GM12878 (cell line): ENCODE measurements around the gene NR1I3. TPM values are rescaled to one million over a fixed set of nuclear protein-coding genes. Genes with fewer than 3 reads are reported as not detected.
"Not testable (repeated sequence)": the region's sequence is repeated elsewhere in the genome, so short reads cannot be mapped to it uniquely, and the experiment has no call there.

Experiments
- ATAC-seq: fragments of 200-7000 bp; cut with Tn5 transposase; 3 replicates; pipeline ENCODE4 v1.9.1; 2020; ENCODE audit warnings: mild to moderate bottlenecking, moderate library complexity
- BruUV-seq: library from RNA; stranded (reverse); fragments of 400-500 nt; replicated peaks from 2 replicates; lab custom pipeline; 2021; lab: Mats Ljungman, UMichigan
- CTCF ChIA-PET: fragments of 300-600 bp; sonication (Branson Sonifier 250); formaldehyde crosslinking; extraction: SDS; loops from one replicate; lab custom pipeline; 2021; ENCODE audit warnings: inconsistent platforms; lab: Yijun Ruan, JAX
- POLR2A ChIA-PET: fragments of 350-600 bp; formaldehyde crosslinking; extraction: SDS; loops from one replicate; lab custom pipeline; 2021; ENCODE audit warnings: inconsistent platforms; lab: Charles Lee
- RAD21 ChIA-PET: fragments of 300-600 bp; sonication (Branson Sonifier 250); formaldehyde crosslinking; loops from one replicate; lab custom pipeline; 2023; ENCODE audit warnings: antibody characterized with exemption; ENCODE audit not compliant: unreplicated experiment; lab: Charles Lee
- SMC1A ChIA-PET: fragments of 300-600 bp; sonication (Branson Sonifier 250); formaldehyde crosslinking; loops from one replicate; lab custom pipeline; 2023; ENCODE audit not compliant: unreplicated experiment, uncharacterized antibody; lab: Charles Lee
- DNase-seq: peaks from one replicate; pipeline ENCODE4 v3.0.0-alpha.2; 2011; ENCODE audit warnings: low read depth, low spot score
- FAIRE-seq: peaks from 3 replicates; lab custom pipeline; 2011; peaks lifted over from hg19 to GRCh38; lab: Jason Lieb, UNC
- H2AFZ ChIP-seq: 2 replicates; pipeline ENCODE4 v1.6.0; 2011; ENCODE audit warnings: low read depth, low read length, control low read depth; ENCODE audit not compliant: control insufficient read depth
- H3K27ac ChIP-seq: 2 replicates; pipeline ENCODE4 v1.5.1; 2011; ENCODE audit warnings: control low read depth; ENCODE audit not compliant: control insufficient read depth, insufficient read depth
- H3K27me3 ChIP-seq, 2 experiments: replicated peaks in 1 of 2; 2 replicates each; pipeline versions ENCODE4 v1.6.0 to v1.6.1; 2011; ENCODE audit warnings: low read length in 1 of 2; ENCODE audit not compliant: control insufficient read depth in 2 of 2, insufficient read depth in 2 of 2
- H3K36me3 ChIP-seq, 2 experiments: 2 replicates each; pipeline ENCODE4 v1.5.1; 2011; ENCODE audit warnings: low read length in 1 of 2; ENCODE audit not compliant: control insufficient read depth in 2 of 2, insufficient read depth in 2 of 2
- H3K4me1 ChIP-seq: 2 replicates; pipeline ENCODE4 v1.6.1; 2011; ENCODE audit warnings: mild to moderate bottlenecking, low read length, moderate library complexity, mixed read lengths; ENCODE audit not compliant: control insufficient read depth, insufficient read depth
- H3K4me2 ChIP-seq: 2 replicates; pipeline ENCODE4 v1.6.0; 2011; ENCODE audit warnings: control low read depth; ENCODE audit not compliant: control insufficient read depth, insufficient read depth
- H3K4me3 ChIP-seq: fragments of 200-600 bp; sonication (generic); 2 replicates; pipeline ENCODE4 v1.5.1; 2016
- H3K79me2 ChIP-seq: 2 replicates; pipeline ENCODE4 v1.6.0; 2011; ENCODE audit warnings: low read length; ENCODE audit not compliant: control insufficient read depth, insufficient read depth
- H3K9ac ChIP-seq: 2 replicates; pipeline ENCODE4 v1.8.0; 2011; ENCODE audit warnings: low read length, control low read depth, mixed read lengths; ENCODE audit not compliant: control insufficient read depth, insufficient read depth
- H3K9me3 ChIP-seq: replicated peaks from 3 replicates; pipeline ENCODE4 v1.5.1; 2011; ENCODE audit warnings: mild to moderate bottlenecking, low read length; ENCODE audit not compliant: control insufficient read depth, insufficient read depth
- H4K20me1 ChIP-seq: 2 replicates; pipeline ENCODE4 v1.6.0; 2011; ENCODE audit not compliant: control insufficient read depth, insufficient read depth
- BRCA1 ChIP-seq: IDR thresholded peaks from 2 replicates; pipeline ENCODE4 v1.6.1; 2011; ENCODE audit warnings: low read depth, low read length, improper control_type of control experiment
- CBX3 ChIP-seq: fragments of 200-600 bp; sonication (generic); IDR thresholded peaks from 2 replicates; pipeline ENCODE4 v1.6.1; 2016; ENCODE audit warnings: low read depth, borderline replicate concordance
- CHD1 ChIP-seq: IDR thresholded peaks from 2 replicates; pipeline ENCODE4 v1.6.1; 2012; ENCODE audit warnings: low read depth, low read length, improper control_type of control experiment
- CREM ChIP-seq: IDR thresholded peaks from 2 replicates; pipeline ENCODE4 v1.6.1; 2014; ENCODE audit warnings: antibody characterized with exemption, low read depth
- FOXM1 ChIP-seq: IDR thresholded peaks from 2 replicates; pipeline ENCODE4 v1.6.1; 2012; ENCODE audit warnings: low read depth, mild to moderate bottlenecking, inconsistent platforms, low read length, moderate library complexity
- HDAC6 ChIP-seq: fragments of 200-600 bp; sonication (generic); IDR thresholded peaks from one replicate; pipeline ENCODE4 v1.8.0; 2017; ENCODE audit warnings: antibody characterized with exemption; ENCODE audit not compliant: unreplicated experiment
- JUNB ChIP-seq: IDR thresholded peaks from 2 replicates; pipeline ENCODE4 v1.6.1; 2016; ENCODE audit warnings: antibody characterized with exemption, mild to moderate bottlenecking
- MEF2B ChIP-seq: fragments of 450-650 bp; IDR thresholded peaks from 2 replicates; pipeline ENCODE4 v1.6.1; 2018; ENCODE audit warnings: mild to moderate bottlenecking, moderate library complexity; ENCODE audit not compliant: partially characterized antibody, poor library complexity, severe bottlenecking
- MYB ChIP-seq: fragments of 150-350 bp; IDR thresholded peaks from 2 replicates; pipeline ENCODE4 v1.6.1; 2014; ENCODE audit warnings: mild to moderate bottlenecking, low read depth, low read length, borderline replicate concordance
- NFYA ChIP-seq: IDR thresholded peaks from 2 replicates; pipeline ENCODE4 v1.6.1; 2011; ENCODE audit warnings: low read depth, mild to moderate bottlenecking, low read length, improper control_type of control experiment, borderline replicate concordance
- PAX8 ChIP-seq: fragments of 450-650 bp; IDR thresholded peaks from 2 replicates; pipeline ENCODE4 v1.6.1; 2017; ENCODE audit warnings: mild to moderate bottlenecking, moderate library complexity
- RAD21 ChIP-seq: IDR thresholded peaks from 2 replicates; pipeline ENCODE4 v1.6.1; 2011; ENCODE audit warnings: mild to moderate bottlenecking, low read depth, low read length, moderate library complexity; ENCODE audit not compliant: insufficient read depth
- RB1 ChIP-seq: fragments of 450-650 bp; formaldehyde crosslinking; IDR thresholded peaks from 2 replicates; pipeline ENCODE4 v1.6.1; 2017; ENCODE audit warnings: mild to moderate bottlenecking, borderline replicate concordance
- STAT1 ChIP-seq: fragments of 450-650 bp; conservative IDR thresholded peaks from 2 replicates; pipeline ENCODE4 v1.6.1; 2014; ENCODE audit warnings: antibody characterized with exemption, mild to moderate bottlenecking
- USF2 ChIP-seq: IDR thresholded peaks from 2 replicates; pipeline ENCODE4 v1.6.1; 2011; ENCODE audit warnings: low read depth, low read length, improper control_type of control experiment, borderline replicate concordance
- YBX1 ChIP-seq: fragments of 450-650 bp; IDR thresholded peaks from 2 replicates; pipeline ENCODE4 v1.6.1; 2016; ENCODE audit warnings: antibody characterized with exemption
- ZNF24 ChIP-seq: fragments of 450-650 bp; IDR thresholded peaks from 2 replicates; pipeline ENCODE4 v1.6.1; 2017; ENCODE audit warnings: antibody characterized with exemption, mild to moderate bottlenecking
- ZNF622 ChIP-seq: fragments of 450-650 bp; IDR thresholded peaks from 2 replicates; pipeline ENCODE4 v1.6.1; 2017; ENCODE audit warnings: mild to moderate bottlenecking, inconsistent platforms
- WGBS: methylation state at CpG from one replicate; pipeline ENCODE4 v1.1.6; 2016; ENCODE audit warnings: low lambda C conversion rate; ENCODE audit not compliant: insufficient replicate concordance, insufficient coverage; ENCODE audit errors: missing lambda C conversion rate; 5-methylcytosine and 5-hydroxymethylcytosine counted together
- in situ Hi-C: fragments of 300-500 bp; cut with MboI; formaldehyde crosslinking; loops from 9 replicates; pipeline ENCODE4 v1.14.3; 2018; ENCODE audit warnings: mixed read lengths
- intact Hi-C: fragments of 100-400 bp; cut with micrococcal nuclease; formaldehyde crosslinking; loops from one replicate; pipeline ENCODE4 v1.14.2; 2022; ENCODE audit not compliant: unreplicated experiment
- polyA plus RNA-seq, 11 experiments: library from polyadenylated mRNA; depleted of rRNA in 4 of 11; unstranded in 6 of 11; stranded (reverse) in 5 of 11; fragments of >200 nt; fragmentation: Nextera tagmentation in 4 of 11; fragmentation: Illumina TruSeq in 1 of 11; extraction: Ambion mirVana in 4 of 11; extraction: Trizol in 1 of 11; gene quantifications; 1 replicate in 1 of 11; 2 replicates in 10 of 11; pipeline versions ENCODE4 v1.2.1 to v1.2.3, GENCODE V29; 2011 to 2016; ENCODE audit warnings: inconsistent platforms in 2 of 11, missing spikeins in 2 of 11, low read depth in 1 of 11
- total RNA-seq, 4 experiments: library from RNA; depleted of rRNA in 3 of 4; stranded (reverse); fragments of >200 nt in 3 of 4; fragmentation: Illumina TruSeq in 1 of 4; extraction: Trizol in 1 of 4; gene quantifications; 2 replicates each; pipeline versions ENCODE4 v1.2.1 to v1.2.3, GENCODE V29; 2013 to 2021

The NR1I3 gene
- total and polyA plus RNA-seq, 10 of the 15 experiments (the other 5 are each of a cell fraction or from before 2014, with no cell fraction given), result 0.13 to 0.52 (median 0.24) TPM; not detected in 7

- Histone ChIP-seq H3K36me3 (peaks cover 3 to 4% of the 10 kb centered on the region in 2 experiments; a peak in 2 of 4 replicates), H3K9ac (no peak overlapping the region), H3K4me2 (peak overlapping the region; percentile 12; the same call in 1 of the 2 replicates), H3K4me1 (peaks cover 19% of the 10 kb centered on the region), H3K27me3 (no peaks in the 10 kb centered on the region), H3K27ac (no peak overlapping the region), H4K20me1 (no peaks in the 10 kb centered on the region), H3K9me3 (no peaks in the 10 kb centered on the region), H3K79me2 (peaks cover 10% of the 10 kb centered on the region), H2AFZ (peak overlapping the region; percentile 87), H3K4me3 (no peak overlapping the region)
- intact Hi-C loops (loop anchor here (1.0 to 5.0 kb wide), 3 partner anchors 22 to 82 kb away; partner anchors contain the start of genes MPZ and NDUFS2), in situ Hi-C loops (loop anchor here (5.0 kb wide), 2 partner anchors 67 to 157 kb away; no protein-coding TSS in a partner anchor)
- SMC1A ChIA-PET, result interaction anchor here (0.6 to 6.3 kb wide), 32 partner anchors 9 to 826 kb away, joined by 3 to 72 read pairs (median 6); partner anchors contain the start of genes CFAP126, FCER1G, NDUFS2 and PPOX
- RAD21 ChIA-PET, result interaction anchor here (0.6 to 5.0 kb wide), 36 partner anchors 9 to 515 kb away, joined by 3 to 77 read pairs (median 7); partner anchors contain the start of genes ADAMTS4, B4GALT3, CFAP126 and DEDD
- DNase-seq, result no peak
- ATAC-seq, result no peak; the same call in 2 of the 3 replicates
- no peak for FAIRE-seq
- POLR2A ChIA-PET, result interaction anchor here (0.6 to 1.6 kb wide), 18 partner anchors 14 to 269 kb away, joined by 3 to 22 read pairs (median 4); partner anchors contain the start of genes CFAP126, NDUFS2 and PPOX
- CTCF ChIA-PET, result interaction anchor here (0.5 to 17.1 kb wide), 39 partner anchors 9 to 524 kb away, joined by 3 to 385 read pairs (median 7); partner anchors contain the start of genes ADAMTS4, B4GALT3, CFAP126 and DUSP12
- TF ChIP-seq MYB, result no peak
- TF ChIP-seq JUNB, result no peak
- no peak for TF ChIP-seq YBX1
- TF ChIP-seq NFYA, result no peak
- no peak for TF ChIP-seq PAX8
- no peak for TF ChIP-seq HDAC6
- TF ChIP-seq CREM, result no peak
- TF ChIP-seq BRCA1, result no peak
- TF ChIP-seq USF2, result no peak
- no peak for TF ChIP-seq STAT1
- no peak for TF ChIP-seq MEF2B
- TF ChIP-seq CHD1, result no peak
- TF ChIP-seq ZNF24, result no peak
- no peak for TF ChIP-seq RB1
- no peak for TF ChIP-seq FOXM1
- TF ChIP-seq CBX3, result no peak
- no peak for TF ChIP-seq ZNF622
- TF ChIP-seq RAD21, result no peak
- WGBS, result 81% methylated on average over 7 of the region's 7 CpGs
- BruUV-seq, result no TSS peak
Observed at GRCh38 chr1:161225178-161225533, 12.8 kb downstream of the NR1I3 start.

- ChIA-PET RAD21 (interaction anchor here (0.6 to 5.0 kb wide), 8 partner anchors 15 to 155 kb away, joined by 3 to 72 read pairs (median 12); partner anchors contain the start of genes ADAMTS4, ARHGAP30, NDUFS2 and PPOX), CTCF (interaction anchor here (0.5 to 17.1 kb wide), 12 partner anchors 8 to 176 kb away, joined by 3 to 385 read pairs (median 46); partner anchors contain the start of genes CFAP126, FCER1G, NDUFS2 and PPOX), POLR2A (interaction anchor here (0.9 to 1.1 kb wide), 4 partner anchors 19 to 180 kb away, joined by 3 to 4 read pairs (median 3); no protein-coding TSS in a partner anchor), SMC1A (interaction anchor here (1.4 to 5.5 kb wide), 9 partner anchors 13 to 162 kb away, joined by 5 to 72 read pairs (median 42); partner anchors contain the start of gene NDUFS2)
- BruUV-seq, ATAC-seq, H3K27ac ChIP-seq, H3K36me3 ChIP-seq, H3K9me3 ChIP-seq, DNase-seq, H3K9ac ChIP-seq, H3K4me2 ChIP-seq, H3K4me3 ChIP-seq, H3K79me2 ChIP-seq, H4K20me1 ChIP-seq, H2AFZ ChIP-seq, FAIRE-seq, H3K27me3 ChIP-seq: not testable (repeated sequence)
- WGBS, result 55% methylated on average over 13 of the region's 13 CpGs
- intact Hi-C loops, result loop anchor here (1.0 to 5.0 kb wide), 3 partner anchors 22 to 83 kb away; partner anchors contain the start of genes MPZ and NDUFS2
- H3K4me1 ChIP-seq, result peaks cover 19% of the 10 kb centered on the region
- in situ Hi-C loops, result loop anchor here (5.0 kb wide), 2 partner anchors 68 to 158 kb away; no protein-coding TSS in a partner anchor
Observed at GRCh38 chr1:161224695-161225087, 13.3 kb downstream of the NR1I3 start.
